HepG2 (cell line): ENCODE data around the gene DHRS11. TPM values are rescaled to one million over a fixed set of nuclear protein-coding genes. Genes with fewer than 3 reads are reported as not detected.

Source experiments
- ARID4A ChIP-seq: sonication (generic); formaldehyde crosslinking; IDR thresholded peaks from 2 replicates; pipeline ENCODE4 v1.5.0; 2020; ENCODE audit warnings: mild to moderate bottlenecking, missing genetic modification reagents, borderline replicate concordance
- CHD2 ChIP-seq: IDR thresholded peaks from 2 replicates; pipeline ENCODE4 v1.6.1; 2011; ENCODE audit warnings: low read depth, low read length, improper control_type of control experiment
- CTCF ChIP-seq: sonication (generic); formaldehyde crosslinking; IDR thresholded peaks from 2 replicates; pipeline ENCODE4 v1.5.0; 2020; ENCODE audit warnings: mild to moderate bottlenecking, missing genetic modification reagents, moderate library complexity
- GTF2F1 ChIP-seq: fragments of 150-350 bp; IDR thresholded peaks from 2 replicates; pipeline ENCODE4 v1.6.1; 2014; ENCODE audit warnings: low read length
- KDM2A ChIP-seq: sonication (generic); formaldehyde crosslinking; IDR thresholded peaks from 2 replicates; pipeline ENCODE4 v1.4.0; 2020; ENCODE audit warnings: low read depth, missing genetic modification reagents, borderline replicate concordance
- NFYC ChIP-seq: IDR thresholded peaks from 2 replicates; pipeline ENCODE4 v1.6.1; 2016; ENCODE audit warnings: missing genetic modification reagents, missing compliant biosample characterization
- PHF21A ChIP-seq: sonication (generic); formaldehyde crosslinking; IDR thresholded peaks from 2 replicates; pipeline ENCODE4 v1.5.0; 2020; ENCODE audit warnings: mild to moderate bottlenecking, missing genetic modification reagents
- REST ChIP-seq, 2 experiments: IDR thresholded peaks; 2 replicates each; pipeline ENCODE4 v1.6.1; 2011 to 2012; ENCODE audit warnings: low read length in 2 of 2, borderline replicate concordance in 1 of 2, low read depth in 1 of 2, mild to moderate bottlenecking in 1 of 2, moderate library complexity in 1 of 2
- ZMAT5 ChIP-seq: sonication (generic); formaldehyde crosslinking; IDR thresholded peaks from 2 replicates; pipeline ENCODE4 v1.5.0; 2020; ENCODE audit warnings: mild to moderate bottlenecking, low read depth, missing genetic modification reagents, borderline replicate concordance
- ZNF609 ChIP-seq: sonication (generic); formaldehyde crosslinking; IDR thresholded peaks from 2 replicates; pipeline ENCODE4 v1.4.0; 2020; ENCODE audit warnings: mild to moderate bottlenecking, missing genetic modification reagents, borderline replicate concordance
- ZNF883 ChIP-seq: sonication (generic); formaldehyde crosslinking; IDR thresholded peaks from 2 replicates; pipeline ENCODE4 v1.5.1; 2020; ENCODE audit warnings: mild to moderate bottlenecking, missing genetic modification reagents; ENCODE audit errors: not compliant biosample characterization
- polyA plus RNA-seq, 8 experiments: library from polyadenylated mRNA; depleted of rRNA in 3 of 8; stranded (reverse) in 7 of 8; unstranded in 1 of 8; fragments of >200 nt; fragmentation: Illumina TruSeq in 4 of 8; extraction: Trizol in 4 of 8; gene quantifications; 2 replicates each; pipeline versions ENCODE4 v1.2.1 to v1.2.3, GENCODE V29; 2011 to 2016; ENCODE audit warnings: low read depth in 4 of 8, missing spikeins in 1 of 8, mixed read lengths in 1 of 8; ENCODE audit not compliant: insufficient read depth in 1 of 8
- total RNA-seq, 5 experiments: library from RNA; depleted of rRNA; stranded (reverse); fragments of >200 nt; fragmentation: Illumina TruSeq; extraction: Trizol; gene quantifications; 2 replicates each; pipeline ENCODE4 v1.2.3, GENCODE V29; 2016; ENCODE audit warnings: low read depth in 1 of 5

Gene DHRS11
- total and polyA plus RNA-seq, 2 of the 13 experiments (the other 11 are each of a cell fraction or from before 2014, with no cell fraction given): 28.4 to 41.9 TPM

GRCh38 chr17:36545465-36546417, 45.9 kb upstream of the DHRS11 start (continued):
- TF ChIP-seq ZNF883: no peak
- peak; percentile 14; the same call in 1 of the 2 replicates for TF ChIP-seq CTCF (CRISPR knock-in tag)
- peak; percentile 51; the same call in 1 of the 2 replicates for TF ChIP-seq PHF21A (CRISPR knock-in tag)
- peak; percentile 48 for TF ChIP-seq ZNF609 (CRISPR knock-in tag)
- TF ChIP-seq GTF2F1: no peak
- TF ChIP-seq NFYC (CRISPR knock-in tag): peak; percentile 82
- TF ChIP-seq ARID4A (CRISPR knock-in tag): peak; percentile 90
- TF ChIP-seq CHD2: peak; percentile 96
- TF ChIP-seq KDM2A (CRISPR knock-in tag): peak; percentile 86; the same call in 1 of the 2 replicates
- TF ChIP-seq ZMAT5 (CRISPR knock-in tag): no peak
- peak in 1 of 2 experiments; percentile 11; a peak in 1 of 4 replicates for TF ChIP-seq REST (IDR thresholded peaks at IDR 0.05; ENCODE audit: borderline replicate concordance in 1 of 2, low read depth in 1 of 2, low read length in 2 of 2)
